GM21360 (cell line): ENCODE results near the gene AK6.
"Not testable (repeated sequence)": the region's sequence is repeated elsewhere in the genome, so short reads cannot be mapped to it uniquely, and the experiment has no call there.

Experiments used
- ATAC-seq: cut with Tn5 transposase; IDR thresholded peaks from one replicate; pipeline ENCODE4 v1.9.1; 2021; ENCODE audit warnings: mild to moderate bottlenecking, moderate library complexity; ENCODE audit not compliant: unreplicated experiment

The AK6 gene

DNA sequence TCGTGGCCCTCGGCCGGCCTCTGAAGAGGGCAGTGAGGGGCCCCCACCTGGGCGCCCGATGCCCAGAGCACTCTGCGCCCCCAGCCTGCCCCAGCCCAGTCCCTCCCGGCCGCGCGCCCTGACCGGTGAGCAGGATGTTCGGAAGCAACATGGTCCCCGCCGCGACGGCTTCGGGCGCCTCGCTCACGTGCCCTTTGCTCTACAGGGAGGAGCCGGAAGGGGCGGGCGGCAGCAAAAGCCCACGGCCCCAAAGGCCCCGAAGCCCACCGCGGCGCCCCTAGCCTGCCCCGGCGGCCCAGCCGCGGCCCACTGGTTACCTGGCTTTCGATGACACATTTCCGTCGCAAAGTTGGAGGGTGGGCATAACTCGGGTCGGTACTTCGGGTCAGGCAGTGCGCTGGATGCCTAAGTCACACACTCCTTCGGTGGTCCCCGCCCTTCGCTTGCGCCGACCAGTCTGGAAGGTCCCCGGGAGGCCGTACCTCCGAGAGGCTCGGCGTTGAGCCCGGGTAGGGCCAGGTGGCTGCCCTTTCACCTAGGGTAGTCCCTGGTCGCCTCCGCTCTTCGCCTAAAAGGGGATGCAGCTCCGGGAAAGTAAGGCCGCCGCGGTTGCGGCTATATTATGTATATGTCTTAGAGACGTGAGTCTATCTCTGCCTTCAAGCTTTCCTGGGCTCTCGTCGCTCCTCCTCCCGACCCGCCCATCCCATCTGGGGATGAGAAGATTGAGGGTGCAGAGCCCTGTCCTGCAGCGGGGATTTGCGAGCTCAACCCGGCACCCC is at the start of gene AK6, which contains the start of the genes RAD17 and TAF9:
AK6 (minus strand) TSS at position 181 of the 782 bp plus-strand sequence; CDS start at position 151, 30 bp downstream.
RAD17 (plus strand) TSS at position 479 of the 782 bp plus-strand sequence. CDS start 2,391 bp downstream, outside the sequence.
TAF9 (minus strand) TSS at position 181 of the 782 bp plus-strand sequence. CDS start 3,783 bp downstream, outside the sequence.
- peak; percentile 75 for ATAC-seq

DNA sequence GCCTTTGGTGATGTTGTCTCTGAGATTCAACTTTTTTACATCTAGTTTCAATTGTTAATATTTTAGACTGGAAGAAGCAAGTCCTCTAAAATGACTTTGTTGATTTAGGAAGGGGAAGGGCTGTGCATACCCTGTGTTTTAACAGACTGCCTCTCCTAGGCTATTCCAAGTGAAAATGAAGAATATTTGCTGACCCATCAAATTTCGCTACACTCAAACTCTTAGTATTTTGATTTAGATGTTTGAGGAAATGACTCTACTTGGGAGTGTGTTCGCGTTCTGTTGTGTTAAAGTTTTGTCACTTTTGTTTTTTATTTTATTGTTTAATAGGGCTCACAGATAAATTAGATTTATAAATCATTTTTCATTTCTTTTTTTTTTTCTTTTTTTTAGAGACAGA is 49.2 kb upstream of the AK6 start:
- ATAC-seq, result no peak

DNA sequence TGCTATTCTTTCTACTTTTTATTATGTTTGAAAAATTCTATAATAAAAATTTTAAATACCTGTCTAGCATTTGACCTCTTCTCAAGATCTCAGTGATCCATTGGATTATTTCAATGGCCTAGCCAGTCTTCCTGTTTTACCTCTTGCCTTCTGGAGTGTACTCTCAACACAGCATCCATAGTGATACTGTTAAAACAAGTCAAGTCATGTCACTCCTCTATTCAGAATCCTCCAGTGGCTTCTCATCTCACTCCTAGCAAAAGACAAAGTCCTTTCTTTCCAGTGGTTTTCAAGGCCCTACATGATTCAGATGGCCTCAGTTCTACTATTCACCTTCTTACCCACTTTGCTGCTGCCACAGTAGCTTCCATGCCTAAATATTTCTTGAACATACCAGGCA is 47.4 kb upstream of the AK6 start:
- ATAC-seq, result no peak

DNA sequence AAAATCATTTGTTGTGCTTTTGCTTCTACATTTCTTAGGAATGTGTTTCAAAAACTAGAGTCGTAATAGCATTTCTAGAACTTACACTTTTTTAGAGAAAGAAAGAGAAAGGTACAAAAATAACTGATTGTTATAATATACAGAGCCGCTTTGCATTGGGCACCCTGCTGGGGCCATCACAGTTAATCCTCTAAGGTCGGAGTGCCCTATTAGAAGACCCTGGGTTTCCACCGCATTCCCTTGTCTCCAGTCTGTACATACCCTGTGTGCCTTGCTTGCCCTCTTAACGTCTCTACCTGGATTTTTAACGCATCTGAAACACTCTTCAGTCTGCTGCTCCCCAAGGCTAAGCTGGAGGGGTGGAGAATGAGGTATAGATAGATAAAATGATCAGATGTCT is 46.9 kb upstream of the AK6 start:
- no peak for ATAC-seq

DNA sequence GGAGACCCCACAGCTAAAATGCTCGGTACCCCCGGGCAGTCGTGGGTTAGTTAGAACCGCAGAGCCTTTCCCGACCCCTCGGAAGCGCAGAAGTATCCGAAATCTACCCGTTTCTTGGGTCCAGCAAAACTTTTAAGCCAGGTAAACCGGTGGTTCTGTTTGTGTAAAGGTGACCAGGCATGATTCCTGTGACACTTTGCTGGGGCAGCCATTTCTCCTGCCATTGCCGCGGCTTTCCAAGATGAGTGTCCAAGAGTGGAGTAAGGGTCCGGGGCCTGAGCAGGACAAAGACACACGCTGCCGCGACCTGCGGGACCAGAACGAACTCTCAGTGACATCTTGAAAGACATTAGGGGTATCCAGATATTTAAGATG is 46.3 kb upstream of the AK6 start:
- ATAC-seq, result no peak

DNA sequence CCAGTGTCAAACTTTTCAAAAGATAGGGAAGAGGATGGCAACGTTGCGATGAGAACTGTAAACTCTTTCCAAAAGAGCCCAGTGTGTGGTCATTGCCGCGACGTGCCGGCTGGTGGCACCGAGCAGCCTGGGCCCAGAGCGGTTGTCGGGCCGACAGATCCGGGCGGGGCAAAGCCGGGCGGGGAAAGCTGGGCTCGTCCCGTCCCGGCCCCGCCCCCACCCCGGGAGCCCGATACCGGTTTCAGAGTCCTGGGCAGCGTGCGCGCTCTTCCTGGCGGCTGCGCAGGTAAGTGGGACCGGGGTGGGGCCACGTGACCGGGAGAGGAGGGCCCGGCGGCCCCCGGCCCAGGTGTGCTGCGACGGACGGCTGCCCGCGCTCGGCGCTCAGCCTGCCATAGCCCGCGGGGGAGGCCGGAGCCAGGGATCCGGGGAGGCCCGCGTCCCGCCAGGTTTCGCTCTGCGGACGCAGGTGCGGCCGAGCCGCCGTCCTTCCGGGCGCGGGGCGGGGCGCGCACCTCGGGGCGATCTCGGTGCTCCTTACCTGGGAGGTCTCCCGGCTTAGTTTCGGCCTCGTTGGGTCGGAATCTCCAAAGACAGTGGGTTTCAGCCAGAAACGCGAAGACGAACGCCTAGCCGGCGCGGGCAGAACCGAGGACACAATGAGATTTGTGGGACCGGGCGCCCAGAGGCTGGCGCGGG is 45.7 kb upstream of the AK6 start, which contains the start of gene MARVELD2:
MARVELD2 (plus strand) TSS at position 232 of the 699 bp plus-strand sequence. CDS start 4,270 bp downstream, outside the sequence.
- ATAC-seq, result no peak

DNA sequence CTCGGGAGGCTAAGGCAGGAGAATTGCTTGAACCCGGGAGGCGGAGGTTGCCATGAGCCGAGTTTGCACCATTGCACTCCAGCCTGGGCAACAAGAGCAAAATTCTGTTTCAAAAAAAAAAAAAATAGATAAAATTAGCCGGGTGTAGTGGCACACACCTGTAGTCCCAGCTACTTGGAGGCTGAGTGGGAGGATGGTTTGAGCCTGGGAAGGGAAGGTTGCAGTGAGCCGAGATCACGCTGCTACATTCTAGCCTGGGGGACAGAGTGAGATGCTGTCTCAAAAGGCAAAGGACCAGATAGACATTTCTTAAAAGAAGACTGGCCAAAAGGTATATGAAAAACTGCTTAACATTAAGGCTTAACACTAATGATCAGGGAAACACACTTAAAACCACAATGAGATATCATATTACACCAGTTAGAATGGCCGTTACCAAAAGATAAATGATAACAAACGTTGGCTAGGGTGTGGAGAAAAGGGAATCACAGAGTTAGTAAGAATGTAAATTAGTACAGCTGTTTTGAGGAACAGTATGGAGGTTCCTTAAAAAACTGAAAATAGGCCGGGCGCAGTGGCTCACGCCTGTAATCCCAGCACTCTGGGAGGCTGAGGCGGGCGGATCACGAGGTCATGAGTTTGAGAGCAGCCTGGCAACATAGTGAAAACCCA is 35.5 kb upstream of the AK6 start:
- ATAC-seq, result no peak

DNA sequence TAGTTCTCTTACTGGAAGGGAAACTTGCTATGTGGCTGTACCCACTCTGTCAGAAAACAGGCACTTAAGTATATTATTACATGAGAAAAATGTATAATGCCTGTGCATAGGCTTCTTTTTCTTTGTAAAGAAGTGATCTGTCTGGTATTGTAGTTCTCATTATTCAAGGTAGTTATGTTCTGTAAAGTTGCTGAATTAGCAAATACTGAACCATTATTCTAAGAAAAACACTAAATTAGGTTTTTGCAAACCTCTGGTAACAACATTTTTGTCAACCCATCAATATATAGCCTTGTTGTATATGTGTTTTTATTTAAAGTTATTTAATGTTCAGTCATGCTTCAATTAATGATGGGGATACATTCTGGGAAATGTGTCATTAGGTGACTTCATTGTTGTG is 9.1 kb upstream of the AK6 start:
- ATAC-seq, result no peak

DNA sequence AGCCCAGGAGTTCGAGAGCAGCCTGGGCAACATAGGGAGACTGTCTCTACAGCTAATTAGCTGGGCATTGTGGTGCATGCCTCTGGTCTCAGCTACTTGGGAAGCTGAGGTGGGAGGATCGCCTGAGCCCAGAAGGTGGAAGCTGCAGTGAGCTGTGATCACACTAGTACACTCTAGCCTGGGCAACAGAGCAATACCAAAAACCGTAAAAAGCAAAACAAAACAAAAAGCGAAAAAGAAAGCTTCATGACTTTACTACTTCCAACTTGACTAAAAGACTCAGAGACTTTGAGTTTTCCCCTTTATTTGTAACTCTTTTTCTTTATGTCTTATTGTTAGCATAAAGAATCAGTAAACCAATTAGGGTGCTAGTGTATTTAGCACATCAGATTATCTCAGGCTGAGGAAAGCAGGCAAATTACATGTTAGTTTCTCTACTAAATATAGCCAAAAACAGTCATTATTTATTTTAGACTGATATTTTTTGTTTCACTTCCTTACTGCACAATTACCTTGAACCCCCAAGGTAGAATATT is 5.7 kb upstream of the AK6 start:
- ATAC-seq, result peak; percentile 56

DNA sequence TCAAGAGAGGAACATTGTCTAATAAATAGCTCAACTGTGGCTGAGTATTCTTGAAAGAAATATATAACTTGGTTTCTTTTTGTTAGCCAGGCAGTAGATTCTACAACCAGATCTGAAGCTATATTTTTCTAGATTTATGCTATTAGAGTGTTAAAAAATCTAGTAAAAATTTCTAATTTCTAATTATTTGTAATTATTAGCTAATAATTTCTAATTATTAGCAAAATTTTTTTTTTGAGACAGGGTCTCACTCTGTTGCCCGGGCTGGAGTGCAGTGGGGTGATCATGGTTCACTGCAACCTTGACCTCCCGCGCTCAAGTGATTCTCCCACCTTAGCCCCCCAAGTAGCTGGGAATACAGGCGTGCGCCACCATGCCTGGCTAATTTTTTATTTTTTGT is 3.1 kb upstream of the AK6 start:
- no peak for ATAC-seq

DNA sequence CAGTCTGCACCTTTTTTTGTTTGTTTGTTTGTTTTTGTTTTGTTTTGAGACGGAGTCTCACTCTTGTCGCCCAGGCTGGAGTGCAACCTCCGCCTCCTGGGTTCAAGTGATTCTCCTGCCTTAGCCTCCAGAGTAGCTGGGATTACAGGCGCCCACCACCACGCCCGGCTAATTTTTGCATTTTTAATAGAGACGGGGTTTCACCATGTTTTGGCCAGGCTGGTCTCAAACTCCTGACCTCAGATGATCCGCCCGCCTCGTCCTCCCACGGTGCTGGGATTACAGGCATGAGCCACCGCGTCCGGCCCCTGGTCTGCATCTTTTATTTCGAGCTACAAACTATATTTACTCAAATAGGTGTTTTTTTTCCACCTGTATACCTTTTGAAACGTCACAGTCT is 1.0 kb upstream of the AK6 start:
- ATAC-seq, result not testable (repeated sequence)

DNA sequence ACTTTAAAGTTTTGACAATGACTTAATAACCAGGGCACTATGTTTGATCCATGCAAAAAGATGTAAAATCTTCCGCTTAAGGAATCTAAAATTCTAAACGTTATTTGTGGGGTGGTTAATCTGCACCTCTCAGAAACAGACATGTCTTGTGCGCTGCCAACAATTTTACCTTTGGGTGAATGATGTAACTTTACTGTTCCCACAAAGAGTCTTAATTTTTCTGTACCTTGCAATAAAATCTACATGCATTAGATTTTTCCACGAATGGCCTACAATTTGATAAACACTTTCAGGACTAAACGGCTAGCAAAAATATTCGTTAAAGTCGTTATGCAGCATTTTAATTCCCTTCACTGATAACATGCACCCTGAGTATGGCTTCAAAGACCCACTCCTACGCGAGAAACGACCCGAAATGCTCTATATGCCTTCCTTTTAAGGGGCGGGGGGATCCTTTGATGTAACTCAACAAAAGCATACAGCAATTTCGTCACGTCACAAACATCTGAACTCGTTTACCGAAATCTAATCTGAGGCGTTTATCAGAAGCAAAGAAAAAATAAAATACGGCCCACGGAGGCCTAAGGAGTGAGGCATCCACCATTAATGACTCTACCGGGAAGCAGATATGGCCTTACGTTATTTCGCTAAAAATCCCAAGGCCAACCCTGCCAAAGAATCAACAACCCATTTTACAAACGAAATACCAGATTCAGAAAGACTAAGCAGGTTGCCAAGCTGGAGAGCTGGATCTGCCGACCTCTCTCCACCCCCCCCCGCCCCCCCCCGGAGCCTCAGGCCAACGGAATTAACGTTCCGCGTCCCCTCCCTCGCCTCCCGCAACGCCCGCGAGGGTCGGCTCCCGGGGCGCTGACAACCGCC is 621 bp downstream of the AK6 start:
- no peak for ATAC-seq

DNA sequence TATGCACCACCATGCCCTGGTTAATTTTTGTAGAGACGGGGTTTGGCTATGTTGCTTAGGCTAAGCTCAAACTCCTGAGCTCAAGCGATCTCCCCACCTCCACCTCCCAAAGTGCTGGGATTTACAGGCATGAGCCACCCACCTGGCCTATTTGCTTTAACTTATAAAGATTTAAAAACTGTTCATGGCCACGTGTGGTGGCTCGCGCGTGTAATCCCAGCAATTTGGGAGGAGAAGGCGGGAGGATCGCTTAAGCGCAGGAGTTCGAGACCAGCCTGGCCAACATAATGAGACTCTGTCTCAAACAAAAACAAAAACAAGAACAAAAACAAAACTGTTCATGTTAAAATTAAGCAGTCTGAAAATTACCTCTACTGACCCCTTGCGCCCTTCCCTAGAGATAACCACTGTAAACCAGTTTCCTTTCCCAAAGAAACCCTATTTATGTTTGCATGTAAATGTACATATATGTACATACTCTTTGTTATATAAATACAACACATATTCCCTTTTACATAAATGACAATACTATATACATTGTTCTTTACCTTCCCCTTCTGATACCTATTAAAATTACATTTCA is 1.5 kb downstream of the AK6 start:
- ATAC-seq, result no peak

DNA sequence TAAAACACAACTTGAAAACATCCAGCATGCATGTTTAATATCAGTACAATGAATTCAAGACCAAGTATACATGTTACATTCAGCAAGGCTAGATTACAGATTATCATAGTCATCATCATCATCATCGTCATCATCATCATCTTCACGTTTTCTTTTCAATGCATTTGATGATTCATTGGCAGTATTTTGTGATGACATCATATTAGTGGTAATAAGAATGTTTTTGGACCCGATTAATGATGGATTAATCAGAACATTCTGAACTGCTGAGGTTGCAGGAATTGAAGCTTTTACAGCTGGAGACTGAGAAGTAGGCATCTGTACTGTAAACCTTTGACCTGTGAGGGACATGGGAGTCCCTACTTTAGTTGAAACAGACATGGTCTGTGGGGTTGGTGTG is 4.5 kb downstream of the AK6 start:
- ATAC-seq, result no peak

DNA sequence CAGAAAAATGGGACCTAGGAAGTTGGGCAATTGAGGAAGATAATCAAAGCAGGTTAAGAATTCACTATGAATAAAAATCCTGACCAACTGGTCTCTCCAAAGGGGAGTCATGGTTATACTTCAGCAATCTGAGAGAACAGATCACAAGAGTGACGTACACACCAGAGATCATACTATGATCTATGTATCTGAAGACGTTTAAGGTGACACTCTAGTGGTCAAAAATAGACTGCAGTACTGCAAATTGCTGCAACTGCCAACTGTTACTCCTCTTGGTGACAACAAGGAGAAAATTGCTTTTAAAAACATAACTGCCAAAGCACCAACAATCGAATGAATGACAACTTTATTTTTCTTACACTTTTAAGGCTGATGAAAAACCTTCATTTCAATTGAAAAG is 4.9 kb downstream of the AK6 start:
- no peak for ATAC-seq

DNA sequence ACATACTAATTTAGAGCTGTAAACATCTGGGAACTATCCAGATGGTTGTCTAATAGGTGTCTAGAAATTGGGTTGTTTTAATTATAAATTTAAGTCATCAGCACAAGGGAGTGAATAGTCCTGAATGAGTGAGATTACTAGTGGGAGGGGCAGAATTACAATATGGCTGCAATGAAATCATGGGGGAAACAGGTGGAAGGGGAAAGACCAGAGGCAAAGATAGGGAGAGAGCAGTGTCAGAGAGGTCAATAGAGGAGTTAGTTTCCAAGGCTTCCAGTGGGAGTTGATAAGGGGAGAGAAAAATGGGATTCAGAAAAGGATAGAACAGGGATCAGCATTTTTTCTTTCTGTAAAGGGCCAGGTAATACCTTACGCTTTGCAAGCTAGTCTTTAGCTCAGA is 8.9 kb downstream of the AK6 start:
- no peak for ATAC-seq

DNA sequence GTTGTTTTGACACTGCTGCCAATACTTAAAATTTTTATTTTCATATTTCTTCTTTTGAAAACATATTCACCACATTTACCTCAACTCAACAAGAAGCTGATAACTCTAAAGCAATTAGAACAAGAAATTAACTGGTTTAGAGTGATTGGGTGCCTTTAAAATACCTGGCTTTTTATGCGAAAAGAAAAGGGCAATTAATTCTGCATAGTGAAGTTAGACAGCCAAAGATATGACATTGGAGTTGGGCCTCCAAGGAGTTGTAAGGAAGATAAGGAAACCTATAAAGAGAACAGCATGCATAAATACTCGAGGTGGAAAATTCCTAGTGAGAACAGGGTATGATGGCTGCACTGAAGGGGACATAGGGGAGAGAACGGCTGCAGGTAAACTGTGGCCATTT is 9.6 kb downstream of the AK6 start:
- no peak for ATAC-seq

DNA sequence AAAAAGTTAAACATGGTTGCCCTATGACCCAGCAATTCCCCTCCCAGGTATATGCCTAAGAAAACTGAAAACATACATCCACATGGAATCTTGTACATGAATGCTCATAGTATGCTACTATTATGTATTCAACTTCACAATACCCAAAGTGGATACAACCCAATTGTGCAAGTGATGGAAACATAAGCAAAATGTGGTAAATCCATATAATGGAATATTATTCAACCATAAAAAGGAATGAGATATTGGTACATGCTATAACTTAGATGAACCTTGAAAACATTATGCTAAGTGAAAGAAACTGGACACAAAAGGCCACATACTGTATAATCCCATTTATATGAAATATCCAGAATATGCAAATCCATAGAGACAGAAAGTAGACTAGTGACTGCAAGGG is 18.7 kb downstream of the AK6 start:
- no peak for ATAC-seq

DNA sequence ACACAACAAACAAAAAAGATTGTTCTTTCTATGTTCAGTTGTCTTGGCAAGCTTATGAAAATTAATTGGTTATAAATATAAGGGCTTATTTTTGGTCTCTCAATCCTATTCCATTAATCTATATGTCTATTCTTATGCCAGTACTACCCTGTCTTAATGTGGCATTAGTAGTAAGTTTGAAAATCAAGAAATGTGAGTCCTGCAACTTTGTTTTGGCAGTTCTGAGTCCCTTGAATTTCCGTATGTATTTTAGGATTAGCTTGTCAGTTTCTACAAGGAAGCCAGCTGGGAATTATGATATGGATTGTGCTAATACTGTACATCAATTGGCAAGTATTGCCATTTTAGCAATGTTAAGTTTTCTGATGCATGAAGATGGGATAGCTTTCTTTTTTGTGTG is 26.2 kb downstream of the AK6 start:
- ATAC-seq, result no peak
